C4-2B (cell line): Measurements from ENCODE around the gene SSBP3.

Source experiments
- H3K27ac ChIP-seq: fragments of 450-650 bp; 2 replicates; pipeline ENCODE4 v1.5.1; 2017
- CTCF ChIP-seq: fragments of 450-650 bp; conservative IDR thresholded peaks from 2 replicates; pipeline ENCODE4 v1.5.1; 2017; ENCODE audit warnings: mild to moderate bottlenecking
- ZFX ChIP-seq: fragments of 450-650 bp; IDR thresholded peaks from 2 replicates; pipeline ENCODE4 v1.6.1; 2017

SSBP3 gene

GRCh38 chr1:54302549-54302948 is 103.6 kb downstream of the SSBP3 start:
- TF ChIP-seq ZFX (no peak), CTCF (no peak)

GRCh38 chr1:54301497-54301896 is 104.7 kb downstream of the SSBP3 start:
- TF ChIP-seq ZFX (no peak), CTCF (no peak)
- no peak overlapping the region for H3K27ac ChIP-seq

More at GRCh38 chr1:54302549-54302948, 103.6 kb downstream of the SSBP3 start:
- no peak overlapping the region for H3K27ac ChIP-seq

- H3K27ac ChIP-seq = no peak overlapping the region
- no peak for TF ChIP-seq CTCF
Measured at GRCh38 chr1:54300401-54300800, 105.8 kb downstream of the SSBP3 start.

GRCh38 chr1:54299037-54299436 is 107.2 kb downstream of the SSBP3 start:
- TF ChIP-seq CTCF (no peak), ZFX (no peak)
- peak overlapping the region; percentile 80 for H3K27ac ChIP-seq

GRCh38 chr1:54298284-54299033 is 107.7 kb downstream of the SSBP3 start:
- peak overlapping the region; percentile 80 for H3K27ac ChIP-seq
- TF ChIP-seq ZFX (no peak), CTCF (no peak)

GRCh38 chr1:54297596-54298283 is 108.5 kb downstream of the SSBP3 start:
- no peak for TF ChIP-seq CTCF
- TF ChIP-seq ZFX = no peak
- peak overlapping the region; percentile 80 for H3K27ac ChIP-seq

- peak overlapping the region; percentile 80 for H3K27ac ChIP-seq
- TF ChIP-seq ZFX = no peak
Measured at GRCh38 chr1:54296666-54297065, 109.5 kb downstream of the SSBP3 start.

GRCh38 chr1:54294887-54295286 is 111.3 kb downstream of the SSBP3 start:
- H3K27ac ChIP-seq = no peak overlapping the region
- no peak for TF ChIP-seq ZFX
- no peak for TF ChIP-seq CTCF
